Naive B cell (primary cell): ENCODE data around the gene TPM4. TPM values are rescaled to one million over a fixed set of nuclear protein-coding genes. Genes with fewer than 3 reads are reported as not detected.

Experiments used
- ATAC-seq, 2 donors: fragments of 150-1000 bp; cut with Tn5 transposase; 2 replicates each; pipeline ENCODE4 v1.10.0; 2021; ENCODE audit warnings: low read depth in 2 of 2, mild to moderate bottlenecking in 2 of 2, moderate library complexity in 2 of 2
- DNase-seq: peaks from one replicate; pipeline ENCODE4 v3.0.0; 2022
- H3K27ac Mint-ChIP-seq, 6 donors: one replicate each; pipeline ENCODE4 v1.8.0; 2020 to 2022; ENCODE audit warnings: mild to moderate bottlenecking in 6 of 6, mixed read lengths in 6 of 6, moderate library complexity in 5 of 6, inconsistent platforms in 2 of 6
- H3K27me3 Mint-ChIP-seq, 3 donors: one replicate each; pipeline ENCODE4 v1.8.0; 2021 to 2022; ENCODE audit warnings: mixed read lengths in 3 of 3, mild to moderate bottlenecking in 1 of 3
- H3K36me3 Mint-ChIP-seq, 2 donors: one replicate each; pipeline ENCODE4 v1.8.0; 2020 to 2022; ENCODE audit warnings: mixed read lengths in 2 of 2, inconsistent platforms in 1 of 2, mild to moderate bottlenecking in 1 of 2
- H3K4me1 Mint-ChIP-seq, 3 donors: one replicate each; pipeline ENCODE4 v1.8.0; 2020 to 2022; ENCODE audit warnings: mixed read lengths in 3 of 3, inconsistent platforms in 1 of 3, mild to moderate bottlenecking in 1 of 3, moderate library complexity in 1 of 3
- H3K4me3 Mint-ChIP-seq, 8 donors: one replicate each; pipeline ENCODE4 v1.8.0; 2020 to 2022; ENCODE audit warnings: mild to moderate bottlenecking in 8 of 8, mixed read lengths in 8 of 8, moderate library complexity in 8 of 8, inconsistent platforms in 2 of 8
- H3K9me3 Mint-ChIP-seq, 7 donors: one replicate each; pipeline ENCODE4 v1.8.0; 2020 to 2022; ENCODE audit warnings: mixed read lengths in 7 of 7, mild to moderate bottlenecking in 5 of 7, inconsistent platforms in 2 of 7, moderate library complexity in 1 of 7
- polyA plus RNA-seq, 6 donors: library from polyadenylated mRNA; unstranded; fragments of 300-500 nt; fragmentation: Illumina TruSeq; gene quantifications; one replicate each; pipeline ENCODE4 v1.2.3, GENCODE V29; 2021; ENCODE audit warnings: low read depth in 6 of 6

TPM4 gene
- polyA plus RNA-seq, 6 donors from 2014 or later = 53.6 to 85.7 (median 76.7) TPM

DNA sequence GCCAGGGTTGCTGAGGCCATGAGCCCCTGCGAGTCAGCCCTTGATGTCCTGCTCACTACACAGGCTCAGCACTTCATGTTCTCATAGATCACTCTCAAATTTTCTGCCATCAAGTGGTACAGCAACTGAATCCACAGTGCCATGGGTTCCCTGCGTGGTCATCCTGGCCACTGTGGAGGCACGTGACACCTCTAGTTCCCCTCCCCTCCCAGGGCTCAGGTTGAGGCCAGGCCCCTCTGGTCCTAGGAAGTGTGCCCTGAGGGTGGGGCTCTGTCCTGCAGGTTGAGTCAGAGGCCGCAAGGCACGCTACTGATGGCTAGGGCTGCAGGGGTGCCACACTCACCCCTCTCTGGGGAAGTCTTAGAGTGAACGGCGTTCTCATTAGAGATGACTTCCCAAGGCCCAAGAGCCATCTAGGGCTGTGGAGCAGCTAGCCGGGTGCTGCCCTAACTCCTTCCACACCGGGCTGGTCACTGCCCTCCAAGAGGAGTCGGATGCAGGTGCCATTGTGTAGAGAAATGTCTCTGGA, 39.8 kb upstream of the TPM4 start:
- H3K4me3 Mint-ChIP-seq = no peak overlapping the region
- DNase-seq (no peak), ATAC-seq (no peak)
- H3K27me3 Mint-ChIP-seq = no peaks in the 10 kb centered on the region
- no peaks in the 10 kb centered on the region for H3K9me3 Mint-ChIP-seq
- H3K4me1 Mint-ChIP-seq = peaks cover 0 to 4% (median 4%) of the 10 kb centered on the region in 3 donors
- no peak overlapping the region for H3K27ac Mint-ChIP-seq
- H3K36me3 Mint-ChIP-seq = no peaks in the 10 kb centered on the region

DNA sequence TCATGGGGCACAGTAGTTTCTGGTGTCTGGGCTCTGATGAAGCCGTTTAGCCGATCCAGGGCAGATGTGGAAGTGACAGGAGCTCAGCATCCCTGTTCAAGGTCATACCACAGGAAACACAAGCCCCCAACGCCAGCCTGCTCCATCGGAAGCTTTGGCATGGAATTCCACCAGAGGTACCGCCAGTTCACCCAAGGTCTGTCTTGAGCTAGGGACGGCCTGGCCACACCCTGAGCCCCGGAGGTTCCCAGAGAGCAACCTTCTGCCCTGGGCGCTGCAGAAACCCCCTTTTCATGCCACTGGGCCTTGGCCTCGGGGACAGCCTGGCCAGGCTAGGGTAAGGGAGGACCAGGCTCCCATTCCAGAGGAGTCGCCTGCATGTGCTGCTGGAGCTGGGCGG, 39.4 kb upstream of the TPM4 start:
- H3K4me1 Mint-ChIP-seq = peaks cover 0 to 8% (median 8%) of the 10 kb centered on the region in 3 donors
- DNase-seq (no peak), ATAC-seq (no peak)
- H3K4me3 Mint-ChIP-seq = no peak overlapping the region
- H3K27me3 Mint-ChIP-seq = no peaks in the 10 kb centered on the region
- H3K36me3 Mint-ChIP-seq = no peaks in the 10 kb centered on the region
- H3K27ac Mint-ChIP-seq = no peak overlapping the region
- H3K9me3 Mint-ChIP-seq = no peaks in the 10 kb centered on the region

DNA sequence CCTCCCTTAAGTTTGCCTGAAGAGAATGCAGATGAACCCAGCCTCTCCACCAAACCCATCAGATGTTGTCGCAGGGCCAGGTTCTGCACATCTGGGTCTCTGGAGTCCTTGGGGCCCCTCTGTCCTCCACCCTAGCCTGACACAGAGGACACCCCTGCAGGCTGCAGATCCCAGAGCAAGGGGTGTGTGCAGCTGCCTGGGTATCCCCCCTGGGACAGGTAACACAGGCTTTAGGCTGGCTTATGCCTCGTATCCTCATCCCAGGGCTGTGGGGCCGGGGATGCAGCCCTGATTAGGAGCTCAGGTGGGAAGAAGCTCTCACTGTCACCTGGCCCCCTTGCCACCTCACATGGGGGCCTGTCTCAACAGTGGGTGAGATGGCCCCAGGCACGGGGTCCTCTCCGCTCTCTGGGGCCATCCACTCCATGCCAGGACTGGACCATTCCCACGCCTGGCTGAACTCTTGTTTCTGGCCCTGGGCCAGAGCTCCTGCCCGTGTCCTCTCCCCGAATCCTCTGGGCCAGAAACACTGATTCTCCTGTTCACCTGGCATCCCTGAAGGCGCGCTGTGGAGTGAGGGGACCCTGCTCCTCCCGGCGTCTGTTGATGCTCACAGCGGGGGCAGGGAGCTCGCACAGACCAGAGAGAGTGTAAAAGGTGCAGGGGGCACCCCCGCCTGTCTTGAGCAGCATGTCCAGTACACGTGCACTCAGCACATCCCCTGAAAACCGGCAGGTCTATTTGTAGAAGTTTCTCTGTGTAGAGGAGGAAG, 38.7 kb upstream of the TPM4 start:
- Mint-ChIP-seq H3K27me3 (peaks cover 0 to 3% (median 0%) of the 10 kb centered on the region in 3 donors), H3K36me3 (no peaks in the 10 kb centered on the region), H3K27ac (peak overlapping the region in 1 of 6 donors; percentile 70), H3K4me1 (peaks cover 4 to 8% (median 8%) of the 10 kb centered on the region in 3 donors), H3K4me3 (peak overlapping the region in 1 of 8 donors; percentile 60), H3K9me3 (no peaks in the 10 kb centered on the region)
- DNase-seq (no peak), ATAC-seq (no peak)

DNA sequence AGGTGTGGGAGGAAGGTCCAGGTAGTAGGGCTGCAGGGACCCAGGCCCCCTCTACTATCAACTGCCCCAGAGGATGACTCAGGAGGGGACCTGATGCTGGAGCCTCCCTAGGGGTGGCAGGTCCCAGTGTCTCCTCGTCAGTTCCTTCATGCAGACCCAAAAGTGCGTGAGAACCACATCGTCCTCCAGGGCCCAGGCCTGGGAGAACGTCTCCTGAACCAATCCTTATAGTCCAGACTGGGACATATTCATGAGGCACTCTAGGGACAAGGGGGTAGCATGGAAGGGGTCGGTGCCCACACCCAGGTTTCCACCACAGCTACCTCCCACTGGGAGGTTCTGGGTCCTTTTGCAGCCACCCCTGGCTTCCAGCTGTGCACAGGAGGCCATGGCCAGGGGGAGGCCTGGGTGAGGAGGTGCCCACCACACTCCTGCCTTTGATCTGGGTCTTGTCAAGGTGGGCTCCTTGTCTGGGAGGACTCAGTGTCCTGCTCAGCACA, 38.0 kb upstream of the TPM4 start:
- no peak overlapping the region for H3K4me3 Mint-ChIP-seq
- H3K36me3 Mint-ChIP-seq = no peaks in the 10 kb centered on the region
- no peak for ATAC-seq
- DNase-seq = no peak
- peak overlapping the region in 1 of 6 donors; percentile 70 for H3K27ac Mint-ChIP-seq
- H3K4me1 Mint-ChIP-seq = peaks cover 4 to 11% (median 8%) of the 10 kb centered on the region in 3 donors
- H3K27me3 Mint-ChIP-seq = peaks cover 0 to 10% (median 0%) of the 10 kb centered on the region in 3 donors
- H3K9me3 Mint-ChIP-seq = no peaks in the 10 kb centered on the region

DNA sequence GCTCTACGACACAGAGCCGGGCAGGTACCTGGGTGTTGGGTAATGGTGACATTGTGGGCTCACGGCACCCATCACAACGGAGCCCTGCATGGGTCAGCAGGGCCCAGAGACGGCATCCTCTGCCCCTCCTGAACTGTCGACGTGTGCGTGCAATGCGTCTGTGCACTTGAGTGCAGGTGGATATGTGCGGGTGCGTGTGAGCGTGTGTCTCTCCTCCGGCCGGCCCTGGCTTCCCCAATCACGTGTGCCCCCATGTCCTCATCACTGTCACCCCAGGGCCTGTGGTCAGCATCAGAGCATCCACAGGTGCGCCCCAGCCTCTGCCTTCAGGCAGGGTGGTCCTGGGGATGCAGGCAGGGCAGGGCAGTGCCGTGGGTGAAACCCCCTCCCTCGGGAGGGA, 37.2 kb upstream of the TPM4 start:
- no peak for DNase-seq
- H3K4me1 Mint-ChIP-seq = peaks cover 4 to 17% (median 8%) of the 10 kb centered on the region in 3 donors
- H3K4me3 Mint-ChIP-seq = no peak overlapping the region
- no peak for ATAC-seq
- no peaks in the 10 kb centered on the region for H3K36me3 Mint-ChIP-seq
- H3K9me3 Mint-ChIP-seq = no peaks in the 10 kb centered on the region
- H3K27me3 Mint-ChIP-seq = peaks cover 0 to 10% (median 0%) of the 10 kb centered on the region in 3 donors
- H3K27ac Mint-ChIP-seq = peak overlapping the region in 2 of 6 donors; percentile 14 to 68

DNA sequence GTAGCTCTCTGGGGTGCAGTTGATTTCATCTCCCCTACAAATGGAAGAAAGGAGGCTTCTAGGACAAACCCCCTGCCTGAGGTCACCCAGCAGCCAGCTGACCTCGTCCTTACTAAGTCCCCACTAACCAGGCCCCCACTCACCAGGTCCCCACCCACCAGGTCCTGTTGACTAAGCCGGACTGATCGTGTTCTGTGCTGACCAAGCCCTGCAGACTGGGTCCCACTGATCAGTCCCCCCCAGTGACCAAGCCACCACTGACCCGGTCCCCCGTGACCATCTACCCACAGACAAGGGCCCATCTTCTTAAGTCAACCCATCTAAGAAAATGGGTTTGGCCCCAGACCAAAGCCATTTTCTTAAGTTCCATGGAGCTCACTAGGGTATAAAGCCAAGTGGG, 36.8 kb upstream of the TPM4 start:
- DNase-seq (no peak), ATAC-seq (no peak)
- Mint-ChIP-seq H3K27me3 (peaks cover 0 to 10% (median 0%) of the 10 kb centered on the region in 3 donors), H3K9me3 (no peaks in the 10 kb centered on the region), H3K27ac (no peak overlapping the region), H3K4me1 (peaks cover 4 to 17% (median 8%) of the 10 kb centered on the region in 3 donors), H3K4me3 (no peak overlapping the region), H3K36me3 (no peaks in the 10 kb centered on the region)

DNA sequence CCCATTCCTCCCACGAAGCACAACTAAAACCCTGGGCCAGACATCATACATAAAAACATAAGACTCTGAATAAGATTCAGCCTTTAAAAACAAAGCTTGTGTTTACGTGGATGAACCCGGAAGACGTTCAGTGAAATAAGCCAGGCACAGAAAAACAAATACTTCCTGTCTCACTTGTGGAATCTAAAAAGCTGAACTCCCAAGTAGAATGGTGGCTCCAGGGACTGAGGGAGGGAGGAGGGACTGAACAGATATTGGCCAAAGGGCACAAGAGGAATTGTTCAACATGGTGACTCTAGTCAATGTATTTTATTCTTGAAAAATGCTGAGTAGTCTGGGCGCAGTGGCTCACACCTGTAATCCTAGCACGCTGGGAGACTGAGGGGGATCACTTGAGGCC, 35.7 kb upstream of the TPM4 start:
- peaks cover 0 to 10% (median 0%) of the 10 kb centered on the region in 3 donors for H3K27me3 Mint-ChIP-seq
- ATAC-seq (no peak), DNase-seq (no peak)
- H3K36me3 Mint-ChIP-seq = no peaks in the 10 kb centered on the region
- no peak overlapping the region for H3K4me3 Mint-ChIP-seq
- H3K27ac Mint-ChIP-seq = peak overlapping the region in 1 of 6 donors; percentile 26
- H3K4me1 Mint-ChIP-seq = peaks cover 4 to 17% (median 8%) of the 10 kb centered on the region in 3 donors
- H3K9me3 Mint-ChIP-seq = no peaks in the 10 kb centered on the region

DNA sequence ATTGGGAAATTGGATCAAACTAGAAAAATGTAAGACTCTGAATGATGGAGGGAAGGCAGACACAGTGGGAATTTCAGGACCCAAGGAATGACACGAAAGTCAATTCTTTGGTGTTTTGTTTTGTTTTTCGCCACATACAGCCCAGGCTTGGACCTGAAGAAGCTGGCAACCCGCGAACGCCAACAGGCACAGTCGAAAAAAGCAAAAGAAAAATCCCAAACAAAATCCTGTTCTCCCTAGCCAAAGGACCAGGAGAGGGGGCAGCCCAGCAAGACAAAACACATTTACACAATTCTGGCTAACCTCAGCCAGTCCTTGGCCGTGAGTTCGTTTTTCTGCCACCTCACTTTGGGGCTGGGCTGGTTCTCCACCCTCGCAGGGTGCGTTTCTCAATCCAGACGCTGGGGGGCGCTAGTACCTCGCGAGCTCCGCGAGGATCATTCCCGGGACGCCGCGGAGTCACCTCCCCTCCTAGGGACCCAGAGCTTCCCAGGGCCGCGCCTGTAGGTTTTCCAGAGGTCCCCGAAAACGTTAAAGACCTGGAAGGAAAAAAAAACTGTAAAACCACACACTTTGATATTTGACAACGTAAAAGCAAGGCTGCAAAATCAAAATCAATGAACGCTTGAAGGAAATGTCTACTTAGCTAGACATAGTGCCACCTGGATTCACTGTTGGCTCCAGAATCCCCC, 34.9 kb upstream of the TPM4 start:
- DNase-seq = peak; percentile 62
- H3K36me3 Mint-ChIP-seq = no peaks in the 10 kb centered on the region
- H3K4me3 Mint-ChIP-seq = peak overlapping the region in 7 of 8 donors; percentile 22 to 84 (median 46)
- peaks cover 4 to 17% (median 8%) of the 10 kb centered on the region in 3 donors for H3K4me1 Mint-ChIP-seq
- ATAC-seq = peak; percentile 74 to 86
- H3K27ac Mint-ChIP-seq = peak overlapping the region in 1 of 6 donors; percentile 47
- no peaks in the 10 kb centered on the region for H3K9me3 Mint-ChIP-seq
- H3K27me3 Mint-ChIP-seq = peaks cover 0 to 10% (median 0%) of the 10 kb centered on the region in 3 donors

DNA sequence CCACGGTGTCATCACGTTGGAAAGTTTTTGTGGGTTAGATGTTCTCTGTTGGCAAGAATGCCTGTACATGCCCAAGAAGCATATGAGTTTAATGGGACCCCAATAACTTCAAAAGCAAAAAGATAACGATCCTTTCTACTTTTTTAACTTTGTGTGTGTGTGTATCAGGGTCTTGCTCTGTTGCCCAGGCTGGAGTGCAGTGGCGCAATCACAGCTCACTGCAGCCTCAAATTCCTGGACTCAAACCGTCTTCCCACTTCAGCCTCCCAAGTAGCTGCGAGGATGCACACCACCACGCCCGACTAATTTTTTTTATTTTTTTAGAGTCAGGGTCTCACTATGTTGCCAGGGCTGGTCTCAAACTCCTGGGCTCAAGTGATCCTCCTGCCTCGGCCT, 34.3 kb upstream of the TPM4 start:
- Mint-ChIP-seq H3K9me3 (no peaks in the 10 kb centered on the region), H3K4me1 (peaks cover 4 to 17% (median 8%) of the 10 kb centered on the region in 3 donors), H3K27me3 (peaks cover 0 to 10% (median 0%) of the 10 kb centered on the region in 3 donors), H3K36me3 (no peaks in the 10 kb centered on the region), H3K4me3 (peak overlapping the region in 4 of 8 donors; percentile 30 to 84 (median 62)), H3K27ac (peak overlapping the region in 1 of 6 donors; percentile 47)
- DNase-seq = no peak
- no peak for ATAC-seq

DNA sequence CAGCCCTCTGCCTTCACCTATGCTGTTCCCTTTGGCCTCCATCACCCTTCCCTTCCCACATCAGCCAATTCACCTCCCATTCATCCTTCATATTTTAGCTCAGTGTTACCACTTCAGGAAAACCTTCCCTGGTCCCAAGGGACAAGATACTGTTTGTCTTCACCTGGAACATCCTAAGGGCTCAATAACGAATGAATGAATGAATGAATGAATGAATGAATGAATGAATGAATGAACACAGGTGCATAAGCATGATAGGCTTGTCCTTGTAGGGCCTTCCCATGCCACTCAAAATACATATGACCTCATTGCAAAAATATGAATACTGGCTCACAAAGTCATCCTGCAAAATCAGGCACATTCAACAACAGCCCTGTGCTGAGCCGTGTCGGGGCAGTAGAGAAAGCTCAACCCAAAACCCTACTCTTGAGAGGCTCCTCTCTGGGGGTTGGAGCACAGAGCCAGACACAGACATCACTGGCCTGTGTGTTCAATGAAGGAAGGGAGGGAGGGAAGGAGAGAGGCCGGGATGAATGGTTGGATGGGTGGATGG, 33.7 kb upstream of the TPM4 start:
- no peaks in the 10 kb centered on the region for H3K9me3 Mint-ChIP-seq
- DNase-seq (no peak), ATAC-seq (no peak)
- peaks cover 0 to 10% (median 0%) of the 10 kb centered on the region in 3 donors for H3K27me3 Mint-ChIP-seq
- H3K36me3 Mint-ChIP-seq = no peaks in the 10 kb centered on the region
- H3K27ac Mint-ChIP-seq = peak overlapping the region in 3 of 6 donors; percentile 20 to 89 (median 69)
- H3K4me1 Mint-ChIP-seq = peaks cover 4 to 17% (median 8%) of the 10 kb centered on the region in 3 donors
- H3K4me3 Mint-ChIP-seq = peak overlapping the region in 1 of 8 donors; percentile 76

DNA sequence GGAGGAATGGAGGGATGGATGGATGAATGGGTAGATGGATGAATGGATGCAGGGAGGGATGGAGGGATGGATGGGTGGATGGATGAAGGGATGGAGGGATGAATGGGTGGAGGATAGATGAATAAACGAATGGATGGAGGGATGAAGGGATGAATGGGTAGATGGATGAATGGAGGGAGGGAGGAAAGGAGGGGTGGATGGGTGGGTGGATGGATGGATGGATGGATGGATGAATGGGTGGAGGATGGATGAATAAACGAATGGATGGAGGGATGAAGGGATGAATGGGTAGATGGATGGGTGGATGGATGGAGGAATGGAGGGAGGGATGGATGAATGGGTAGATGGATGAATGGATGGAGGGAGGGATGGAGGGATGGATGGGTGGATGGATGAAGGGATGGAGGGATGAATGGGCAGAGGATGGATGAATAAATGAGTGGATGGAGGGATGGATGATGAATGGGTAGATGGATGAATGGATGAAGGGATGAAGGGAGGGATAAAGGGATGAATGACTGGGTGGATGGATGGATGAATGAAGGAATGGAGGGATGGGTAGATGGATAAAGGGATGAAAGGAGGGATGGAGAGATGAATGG, 33.0 kb upstream of the TPM4 start:
- peak overlapping the region in 2 of 8 donors; percentile 56 to 76 for H3K4me3 Mint-ChIP-seq

DNA sequence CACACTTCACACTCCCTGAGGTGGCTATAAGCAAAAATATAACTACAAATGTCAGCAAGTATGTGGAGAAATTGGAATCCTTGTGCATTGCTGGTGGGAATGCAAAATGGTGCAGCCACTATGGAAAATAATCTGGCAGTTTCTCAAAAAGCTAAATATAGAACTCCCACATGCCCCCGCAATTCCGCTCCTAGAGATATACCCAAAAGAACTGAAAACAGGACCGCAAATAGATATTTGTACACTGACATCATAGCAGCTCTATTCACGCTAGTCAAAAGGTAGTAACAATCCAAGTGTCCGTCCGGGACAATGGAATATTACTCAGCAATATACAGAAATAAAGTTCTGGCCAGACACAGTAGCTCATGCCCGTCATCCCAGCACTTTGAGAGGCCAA, 31.5 kb upstream of the TPM4 start:
- H3K9me3 Mint-ChIP-seq = no peaks in the 10 kb centered on the region
- H3K36me3 Mint-ChIP-seq = no peaks in the 10 kb centered on the region
- no peak overlapping the region for H3K4me3 Mint-ChIP-seq
- DNase-seq (no peak), ATAC-seq (no peak)
- peaks cover 0 to 18% (median 0%) of the 10 kb centered on the region in 3 donors for H3K27me3 Mint-ChIP-seq
- H3K27ac Mint-ChIP-seq = peak overlapping the region in 1 of 6 donors; percentile 44
- H3K4me1 Mint-ChIP-seq = peaks cover 4 to 17% (median 8%) of the 10 kb centered on the region in 3 donors

More for the DNA sequence above, 33.0 kb upstream of the TPM4 start:
- DNase-seq (no peak), ATAC-seq (no peak)
- Mint-ChIP-seq H3K27me3 (peaks cover 0 to 11% (median 0%) of the 10 kb centered on the region in 3 donors), H3K27ac (peak overlapping the region in 3 of 6 donors; percentile 20 to 65 (median 37)), H3K9me3 (no peaks in the 10 kb centered on the region), H3K36me3 (no peaks in the 10 kb centered on the region), H3K4me1 (peaks cover 4 to 17% (median 8%) of the 10 kb centered on the region in 3 donors)

DNA sequence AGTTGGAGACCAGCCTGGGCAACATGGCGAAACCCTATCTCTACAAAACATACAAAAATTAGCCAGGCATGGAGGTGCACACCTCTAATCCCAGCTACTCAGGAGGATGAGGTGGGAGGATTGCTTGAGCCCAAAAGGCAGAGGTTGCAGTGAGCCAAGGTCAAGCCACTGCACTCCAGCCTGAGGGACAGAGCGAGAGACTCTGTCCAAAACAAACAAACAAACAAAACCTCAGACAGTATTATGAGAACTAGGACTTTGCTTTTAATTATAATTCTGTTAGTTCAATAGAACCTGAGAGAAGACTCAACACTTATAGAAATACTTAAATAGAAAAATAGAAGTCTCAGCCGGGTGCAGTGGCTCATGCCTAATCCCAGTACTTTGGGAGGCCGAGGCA, 31.1 kb upstream of the TPM4 start:
- H3K4me3 Mint-ChIP-seq = no peak overlapping the region
- DNase-seq (no peak), ATAC-seq (no peak)
- H3K36me3 Mint-ChIP-seq = no peaks in the 10 kb centered on the region
- H3K9me3 Mint-ChIP-seq = no peaks in the 10 kb centered on the region
- no peak overlapping the region for H3K27ac Mint-ChIP-seq
- peaks cover 0 to 18% (median 0%) of the 10 kb centered on the region in 3 donors for H3K27me3 Mint-ChIP-seq
- peaks cover 4 to 17% (median 8%) of the 10 kb centered on the region in 3 donors for H3K4me1 Mint-ChIP-seq
